GM21528 (cell line): ENCODE measurements around the gene HTR7.
"Not testable (repeated sequence)": the region's sequence is repeated elsewhere in the genome, so short reads cannot be mapped to it uniquely, and the experiment has no call there.

Experiments used
- ATAC-seq: cut with Tn5 transposase; IDR thresholded peaks from one replicate; pipeline ENCODE4 v1.9.1; 2021; ENCODE audit warnings: mild to moderate bottlenecking, moderate library complexity; ENCODE audit not compliant: unreplicated experiment, low FRiP score

Gene HTR7

GRCh38 chr10:90857635-90858460 is at the start of gene HTR7:
Gene HTR7, minus strand, starts transcription at chr10:90858039. Its CDS starts 368 bp downstream, at chr10:90857671.
- peak; percentile 73 for ATAC-seq

DNA sequence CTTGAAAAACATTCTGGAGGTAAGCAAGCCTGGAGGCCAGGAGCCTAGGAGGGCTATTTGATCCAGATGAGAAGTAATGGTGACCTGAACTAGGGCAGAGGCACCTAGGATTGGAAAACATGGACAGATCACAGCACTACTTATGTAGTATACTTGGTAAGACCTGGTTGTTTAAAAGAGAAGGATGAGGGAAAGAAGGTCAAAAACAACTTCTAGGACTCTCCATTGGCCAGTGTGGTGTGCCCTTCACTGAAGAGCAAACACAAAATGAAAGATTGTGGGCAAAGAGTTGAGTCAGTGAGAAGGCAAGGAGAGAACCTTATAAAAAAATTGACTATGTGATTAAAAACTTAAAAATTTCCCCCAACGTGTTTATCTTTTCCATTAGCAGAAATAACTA is 48.8 kb upstream of the HTR7 start:
- no peak for ATAC-seq

- no peak for ATAC-seq
Measured at GRCh38 chr10:90905925-90906324, 48.1 kb upstream of the HTR7 start.

DNA sequence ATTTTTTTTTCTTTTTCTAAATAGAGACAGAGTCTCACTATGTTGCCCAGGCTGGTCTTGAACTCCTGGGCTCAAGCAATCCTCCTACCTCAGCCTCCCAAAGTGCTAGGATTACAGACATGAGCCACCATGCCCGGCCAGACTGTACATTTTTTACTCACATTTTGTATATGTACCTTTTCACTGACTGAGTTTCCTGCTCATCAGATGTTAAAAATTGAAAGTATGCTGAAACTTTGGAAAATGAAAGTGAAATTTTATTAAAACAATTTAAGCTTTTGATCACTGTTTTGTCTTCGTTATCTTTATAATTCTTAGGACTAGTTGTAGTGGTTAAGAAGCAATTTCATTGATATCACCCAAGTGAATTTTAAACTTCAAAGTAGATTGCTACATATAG is 39.1 kb upstream of the HTR7 start:
- not testable (repeated sequence) for ATAC-seq

- no peak for ATAC-seq
Measured at GRCh38 chr10:90893190-90893589, 35.4 kb upstream of the HTR7 start.

DNA sequence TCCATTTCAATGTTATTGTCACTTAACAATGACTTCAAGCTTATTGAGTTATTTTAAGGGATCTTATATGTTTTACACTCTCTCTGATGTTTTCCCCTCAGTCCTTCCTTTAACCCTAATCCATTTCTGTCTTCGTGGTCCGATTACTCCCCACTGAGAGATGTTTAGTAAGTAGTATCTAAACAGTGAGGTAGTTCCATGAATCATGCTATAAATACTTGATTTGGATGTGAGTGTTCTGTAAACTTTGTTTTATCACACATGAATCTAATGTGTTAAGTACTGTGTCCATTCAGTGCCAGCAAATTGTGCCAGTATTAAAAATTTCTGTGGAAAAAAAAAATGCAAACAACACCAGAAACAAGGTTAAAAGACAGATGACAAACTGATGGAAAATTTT is 32.5 kb upstream of the HTR7 start:
- ATAC-seq: no peak

DNA sequence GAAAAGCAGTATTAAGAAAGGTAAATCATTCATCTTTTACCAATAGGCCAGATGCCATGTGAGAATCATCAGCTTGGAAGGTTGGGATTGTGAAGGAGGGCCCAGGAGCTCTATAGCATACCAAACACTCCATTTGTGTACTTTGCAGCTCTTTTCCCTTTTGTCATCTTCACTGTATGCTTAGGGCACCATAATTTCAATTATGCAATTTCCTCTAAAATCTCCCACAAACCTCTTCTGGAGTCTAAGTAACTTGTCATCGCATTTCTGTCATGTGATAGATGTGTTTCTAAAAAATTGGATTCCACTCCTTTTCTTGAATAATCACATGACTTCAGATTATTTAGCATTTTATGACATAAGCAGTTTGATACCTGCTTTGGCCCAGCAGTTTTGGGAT is 31.8 kb upstream of the HTR7 start:
- ATAC-seq: no peak

DNA sequence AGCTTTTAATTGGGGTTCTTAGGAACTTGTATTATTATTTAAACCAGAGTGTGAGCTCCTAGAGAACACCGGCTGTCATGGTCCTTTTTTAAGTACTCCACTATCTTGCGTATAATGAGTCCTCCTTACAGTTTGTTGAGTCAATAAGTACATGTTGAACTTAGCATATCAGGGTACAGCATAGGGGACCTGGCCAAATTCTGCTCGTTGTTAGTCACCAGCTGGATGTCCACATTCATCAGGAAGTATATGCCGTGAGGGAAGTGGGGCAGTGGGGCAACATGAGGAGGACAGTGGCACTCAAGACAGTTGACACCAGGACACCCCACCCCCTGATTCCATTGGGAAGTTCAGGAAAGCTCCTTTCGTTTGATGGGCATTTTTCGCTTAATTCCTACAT is 30.5 kb upstream of the HTR7 start:
- ATAC-seq: no peak

GRCh38 chr10:90887555-90887954 is 29.7 kb upstream of the HTR7 start:
- no peak for ATAC-seq

- ATAC-seq: no peak
Measured at GRCh38 chr10:90885176-90885575, 27.3 kb upstream of the HTR7 start.

- ATAC-seq: no peak
Measured at GRCh38 chr10:90884431-90884830, 26.6 kb upstream of the HTR7 start.

DNA sequence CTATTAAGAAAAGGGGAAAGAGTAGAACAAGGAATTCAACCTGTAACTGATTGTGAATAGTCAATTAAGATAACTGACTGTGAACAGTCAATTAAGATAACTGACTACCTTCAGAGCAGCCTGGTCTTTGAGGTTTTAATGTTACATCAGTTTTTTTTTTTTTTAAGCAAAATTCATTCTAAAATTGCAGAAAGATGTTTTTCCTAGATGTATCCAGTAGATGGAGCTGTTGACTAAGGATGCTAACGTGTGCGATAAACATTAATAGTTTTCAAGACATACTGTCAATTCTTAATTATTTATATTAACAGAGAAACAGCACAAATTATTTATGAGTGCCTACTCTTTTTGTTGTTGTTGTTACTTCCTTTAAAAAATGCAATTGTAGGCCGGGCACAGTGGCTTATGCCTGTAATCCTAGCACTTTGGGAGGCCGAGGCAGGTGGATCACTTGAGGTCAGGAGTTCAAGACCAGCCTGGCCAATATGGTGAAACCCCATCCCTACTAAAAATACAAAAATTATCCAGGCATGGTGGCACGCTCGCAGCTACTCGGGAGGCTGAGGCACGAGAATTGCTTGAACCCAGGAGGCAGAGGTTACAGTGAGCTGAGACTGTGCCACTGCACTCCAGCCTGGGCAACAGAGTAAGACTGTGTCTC is 22.4 kb upstream of the HTR7 start:
- ATAC-seq: not testable (repeated sequence)

DNA sequence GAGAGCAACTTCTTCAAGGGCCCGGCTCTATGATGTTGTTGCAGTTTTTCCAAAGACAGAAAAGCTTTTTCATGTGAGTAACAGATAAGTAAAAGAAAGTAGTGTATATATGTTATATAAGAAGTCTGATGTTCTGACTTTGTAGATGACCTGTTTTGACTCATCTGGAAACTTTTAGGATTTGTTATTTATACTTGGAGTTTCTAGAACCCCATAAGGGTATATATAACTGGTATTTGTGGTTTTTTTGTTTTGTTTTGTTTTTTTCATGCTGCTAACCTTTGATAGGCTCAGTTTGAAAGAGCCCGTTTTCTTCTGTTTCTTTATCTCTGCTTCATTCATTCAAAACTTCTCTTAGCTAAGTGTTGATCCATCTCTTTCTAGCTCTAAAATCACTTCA is 21.2 kb upstream of the HTR7 start:
- no peak for ATAC-seq

- peak; percentile 4 for ATAC-seq
Measured at GRCh38 chr10:90872648-90873020, 14.8 kb upstream of the HTR7 start.

DNA sequence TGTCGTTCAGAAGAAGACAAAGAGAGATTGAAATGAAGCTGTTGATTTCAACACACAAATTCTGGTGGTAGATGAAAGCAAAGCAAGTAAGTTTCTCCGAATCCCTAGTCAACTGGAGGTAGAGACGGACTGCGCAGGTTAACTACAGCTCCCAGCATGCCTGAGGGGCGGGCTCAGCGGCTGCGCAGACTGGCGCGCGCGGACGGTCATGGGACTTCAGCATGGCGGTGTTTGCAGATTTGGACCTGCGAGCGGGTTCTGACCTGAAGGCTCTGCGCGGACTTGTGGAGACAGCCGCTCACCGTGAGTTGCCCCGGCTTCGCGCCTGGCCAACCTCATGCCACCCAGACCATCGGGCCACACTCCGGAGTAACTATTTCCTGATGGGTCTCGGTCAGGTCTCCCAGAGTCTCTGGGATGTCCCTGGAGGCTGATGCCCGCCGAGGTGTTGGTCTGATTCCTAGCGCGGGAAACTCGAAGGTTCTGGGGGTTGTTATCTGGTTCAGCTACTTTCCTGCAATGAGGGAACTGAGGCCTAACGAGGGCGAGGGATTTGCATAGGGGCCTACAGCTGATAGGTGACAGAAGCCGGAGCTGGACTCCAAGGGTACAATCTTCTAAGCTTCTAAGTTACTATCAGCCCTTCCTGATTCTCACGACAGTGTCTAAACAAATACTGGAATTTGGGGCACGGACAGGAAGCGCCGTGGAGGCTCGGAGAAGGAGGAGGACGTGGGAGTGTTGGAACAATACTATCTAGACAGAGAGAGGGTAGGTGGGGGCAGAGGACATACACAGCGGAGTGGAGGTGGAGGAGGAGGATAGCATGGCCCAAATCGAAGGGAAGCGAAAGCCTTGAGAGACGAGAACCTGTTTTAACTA is 14.2 kb upstream of the HTR7 start, which contains the start of gene RPP30:
RPP30 (plus strand) TSS at position 209 of the 882 bp plus-strand sequence; CDS start at position 222, 13 bp downstream.
- ATAC-seq: peak; percentile 97

DNA sequence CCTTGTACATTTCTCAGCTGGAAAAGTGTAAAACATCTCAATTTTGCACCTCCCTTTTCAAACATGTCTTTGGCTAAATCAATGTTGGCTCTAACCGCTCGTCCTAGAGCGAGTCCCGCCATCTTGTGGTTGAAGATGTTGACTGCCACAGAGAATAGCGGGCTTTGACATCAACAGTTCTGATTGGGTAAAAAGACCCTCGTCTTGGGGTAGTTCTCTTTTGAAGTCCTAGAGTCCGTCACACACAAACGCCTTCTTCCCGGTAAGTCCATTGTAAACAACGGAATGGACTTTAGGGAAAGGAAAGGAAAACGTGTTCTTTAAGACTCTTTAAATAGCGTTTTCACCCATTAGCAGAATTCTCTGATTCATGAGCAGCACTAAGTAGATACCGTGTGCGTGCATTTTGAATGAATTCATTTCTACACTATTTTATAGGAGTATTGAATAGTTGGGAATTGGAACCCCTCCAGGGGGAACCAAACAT is 13.5 kb upstream of the HTR7 start:
- ATAC-seq: peak; percentile 66

GRCh38 chr10:90866050-90866598 is 8.3 kb upstream of the HTR7 start:
- no peak for ATAC-seq

- no peak for ATAC-seq
Measured at GRCh38 chr10:90865401-90865800, 7.6 kb upstream of the HTR7 start.

DNA sequence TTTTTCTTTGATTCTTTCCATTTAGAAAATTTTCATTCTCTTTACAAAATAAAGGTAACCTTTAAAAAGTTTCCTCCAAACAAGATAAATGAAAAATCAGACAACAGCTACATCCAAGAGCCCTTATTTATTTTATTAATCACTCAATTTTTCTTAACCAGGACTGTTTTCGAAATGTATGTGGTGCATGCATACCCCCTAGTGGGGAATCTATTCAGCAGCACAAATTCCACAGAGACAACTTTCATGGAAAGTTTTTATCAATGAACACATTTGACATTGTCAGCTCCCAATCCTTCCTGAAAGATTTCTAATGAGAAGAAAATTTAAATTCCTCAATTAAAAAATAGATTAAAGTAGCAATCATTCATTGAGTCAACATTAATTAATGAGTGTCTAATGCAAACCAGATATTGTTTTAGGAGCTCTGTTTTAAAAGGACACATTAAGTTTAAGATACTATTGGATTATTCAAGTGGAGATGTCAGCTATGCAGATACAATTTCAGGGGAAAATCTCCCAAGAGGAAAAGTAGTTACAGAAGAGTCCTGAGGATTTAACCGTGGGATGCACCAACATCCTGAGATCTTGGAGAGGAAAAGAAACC is 5.2 kb upstream of the HTR7 start:
- ATAC-seq: no peak

GRCh38 chr10:90860790-90861189 is 3.0 kb upstream of the HTR7 start:
- ATAC-seq: no peak
